GM12891 (cell line): ENCODE measurements around the gene NHERF1.

ENCODE experiments used
- PAX5 ChIP-seq: IDR thresholded peaks from 2 replicates; pipeline ENCODE4 v1.6.1; 2011; ENCODE audit warnings: low read length, moderate library complexity, mild to moderate bottlenecking; ENCODE audit not compliant: insufficient read depth, severe bottlenecking
- POLR2A ChIP-seq: IDR thresholded peaks from 2 replicates; pipeline ENCODE4 v1.6.1; 2011; ENCODE audit warnings: low read depth, low read length, control low read depth
- POLR2AphosphoS5 ChIP-seq: IDR thresholded peaks from 2 replicates; pipeline ENCODE4 v1.6.1; 2011; ENCODE audit warnings: low read depth, low read length, control low read depth
- SPI1 ChIP-seq: IDR thresholded peaks from 2 replicates; pipeline ENCODE4 v1.6.1; 2011; ENCODE audit warnings: low read depth, low read length, control low read depth

DNA sequence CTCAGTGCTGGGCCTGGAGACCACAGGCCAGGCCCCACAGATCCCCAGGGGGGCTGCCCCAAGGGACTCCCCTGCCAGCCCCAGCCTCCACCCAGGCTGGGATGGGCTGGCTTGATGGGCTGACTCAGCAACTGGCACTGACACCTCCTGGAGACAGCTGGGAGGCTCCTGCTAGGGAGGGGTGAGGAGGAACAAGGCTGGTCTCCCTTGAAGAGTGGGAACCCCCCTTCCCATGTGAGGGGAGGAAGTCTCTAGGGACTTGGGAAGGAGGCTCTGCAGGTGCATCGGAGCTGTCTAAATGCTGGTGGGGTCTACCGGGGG is 10.4 kb downstream of the NHERF1 start:
- TF ChIP-seq POLR2A: no peak
- no peak for TF ChIP-seq POLR2AphosphoS5
- no peak for TF ChIP-seq SPI1
- TF ChIP-seq PAX5: no peak
